OCI-LY3 (cell line): ENCODE measurements around the gene CDR2.

Source experiments
- H2AFZ ChIP-seq: fragments of 200-600, 300-600 bp; shearing (Covaris generic); 2 replicates; pipeline ENCODE4 v1.6.0; 2014; ENCODE audit warnings: antibody characterized with exemption, low read depth, low read length
- H3K27ac ChIP-seq: fragments of 200-600, 300-600 bp; sonication (generic); 2 replicates; pipeline ENCODE4 v1.5.1; 2014; ENCODE audit warnings: mild to moderate bottlenecking, low read length, moderate library complexity, mixed read lengths
- H3K27me3 ChIP-seq: fragments of 200-600, 300-600 bp; sonication (generic); 2 replicates; pipeline ENCODE4 v1.6.1; 2014; ENCODE audit warnings: low read depth, low read length, mixed read lengths
- H3K36me3 ChIP-seq: fragments of 200-600, 300-600 bp; sonication (generic); replicated peaks from 2 replicates; pipeline ENCODE3; 2014; ENCODE audit warnings: low read depth, low read length, mixed read lengths
- H3K4me1 ChIP-seq: fragments of 300-600, 200-600 bp; sonication (generic); 2 replicates; pipeline ENCODE4 v1.6.1; 2014; ENCODE audit warnings: low read length, mixed read lengths
- H3K4me2 ChIP-seq: fragments of 200-600, 300-600 bp; sonication (generic); 2 replicates; pipeline ENCODE4 v1.6.1; 2014; ENCODE audit warnings: low read length, mixed read lengths
- H3K4me3 ChIP-seq: fragments of 300-600, 200-600 bp; sonication (generic); 2 replicates; pipeline ENCODE4 v1.5.1; 2014; ENCODE audit warnings: antibody characterized with exemption, mild to moderate bottlenecking, low read length, moderate library complexity
- H3K79me2 ChIP-seq: fragments of 300-600, 200-600 bp; shearing (Covaris generic); 2 replicates; pipeline ENCODE4 v1.6.1; 2014; ENCODE audit warnings: mild to moderate bottlenecking, low read length, mixed read lengths
- H3K9ac ChIP-seq: fragments of 300-600, 200-600 bp; shearing (Covaris generic); 2 replicates; pipeline ENCODE4 v1.6.0; 2014; ENCODE audit warnings: mild to moderate bottlenecking, low read length, moderate library complexity
- H3K9me3 ChIP-seq: fragments of 200-600, 300-600 bp; shearing (Covaris generic); 2 replicates; pipeline ENCODE4 v1.6.1; 2014; ENCODE audit warnings: low read length, mixed read lengths; ENCODE audit not compliant: insufficient read depth
- H4K20me1 ChIP-seq: fragments of 200-600, 300-600 bp; sonication (generic); 2 replicates; pipeline ENCODE4 v1.6.1; 2016; ENCODE audit warnings: low read length, mixed read lengths; ENCODE audit not compliant: insufficient read depth
- EZH2phosphoT487 ChIP-seq: fragments of 200-600 bp; shearing (Covaris generic); IDR thresholded peaks from 2 replicates; pipeline ENCODE4 v1.6.1; 2018; ENCODE audit warnings: antibody characterized with exemption, mixed run types, low read depth
- TF ChIP-seq, protein P1 (sequence below): fragments of 200-600, 300-600 bp; sonication (generic); IDR thresholded peaks from 2 replicates; pipeline ENCODE4 v1.5.1; 2014; ENCODE audit warnings: antibody characterized with exemption, low read length, low read depth

The CDR2 gene

DNA sequence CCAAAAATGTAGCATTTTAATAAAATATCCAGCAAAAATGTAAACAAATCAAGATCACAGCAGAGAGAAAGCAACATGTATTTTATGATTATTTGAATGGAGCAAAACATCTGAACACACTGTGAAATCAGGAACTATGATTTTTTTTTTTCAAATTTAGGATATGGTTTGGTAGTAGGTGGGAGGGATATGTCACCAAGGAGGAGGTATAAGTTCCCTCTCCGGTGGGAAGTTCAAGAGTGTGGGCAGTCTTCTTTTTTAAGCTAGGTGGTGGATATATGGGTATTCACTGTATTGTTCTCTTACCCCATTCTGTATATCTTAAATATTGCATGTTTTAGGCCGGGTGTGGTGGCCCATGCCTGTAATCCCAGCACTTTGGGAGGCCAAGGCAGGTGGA lies 10.2 kb downstream of the CDR2 start:
- H2AFZ ChIP-seq: no peak overlapping the region
- no peak overlapping the region for H3K9ac ChIP-seq
- H3K27me3 ChIP-seq: no peaks in the 10 kb centered on the region
- H3K4me3 ChIP-seq: no peak overlapping the region
- TF ChIP-seq, protein P1, sequence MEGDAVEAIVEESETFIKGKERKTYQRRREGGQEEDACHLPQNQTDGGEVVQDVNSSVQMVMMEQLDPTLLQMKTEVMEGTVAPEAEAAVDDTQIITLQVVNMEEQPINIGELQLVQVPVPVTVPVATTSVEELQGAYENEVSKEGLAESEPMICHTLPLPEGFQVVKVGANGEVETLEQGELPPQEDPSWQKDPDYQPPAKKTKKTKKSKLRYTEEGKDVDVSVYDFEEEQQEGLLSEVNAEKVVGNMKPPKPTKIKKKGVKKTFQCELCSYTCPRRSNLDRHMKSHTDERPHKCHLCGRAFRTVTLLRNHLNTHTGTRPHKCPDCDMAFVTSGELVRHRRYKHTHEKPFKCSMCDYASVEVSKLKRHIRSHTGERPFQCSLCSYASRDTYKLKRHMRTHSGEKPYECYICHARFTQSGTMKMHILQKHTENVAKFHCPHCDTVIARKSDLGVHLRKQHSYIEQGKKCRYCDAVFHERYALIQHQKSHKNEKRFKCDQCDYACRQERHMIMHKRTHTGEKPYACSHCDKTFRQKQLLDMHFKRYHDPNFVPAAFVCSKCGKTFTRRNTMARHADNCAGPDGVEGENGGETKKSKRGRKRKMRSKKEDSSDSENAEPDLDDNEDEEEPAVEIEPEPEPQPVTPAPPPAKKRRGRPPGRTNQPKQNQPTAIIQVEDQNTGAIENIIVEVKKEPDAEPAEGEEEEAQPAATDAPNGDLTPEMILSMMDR: no peak
- TF ChIP-seq EZH2phosphoT487: no peak
- H3K4me2 ChIP-seq: no peak overlapping the region
- H4K20me1 ChIP-seq: peaks cover 22% of the 10 kb centered on the region
- peaks cover 52% of the 10 kb centered on the region for H3K79me2 ChIP-seq
- peaks cover under 1% of the 10 kb centered on the region; the same call in 1 of the 2 replicates for H3K4me1 ChIP-seq
- H3K9me3 ChIP-seq: no peaks in the 10 kb centered on the region
- peaks cover 33% of the 10 kb centered on the region for H3K36me3 ChIP-seq
- no peak overlapping the region for H3K27ac ChIP-seq

DNA sequence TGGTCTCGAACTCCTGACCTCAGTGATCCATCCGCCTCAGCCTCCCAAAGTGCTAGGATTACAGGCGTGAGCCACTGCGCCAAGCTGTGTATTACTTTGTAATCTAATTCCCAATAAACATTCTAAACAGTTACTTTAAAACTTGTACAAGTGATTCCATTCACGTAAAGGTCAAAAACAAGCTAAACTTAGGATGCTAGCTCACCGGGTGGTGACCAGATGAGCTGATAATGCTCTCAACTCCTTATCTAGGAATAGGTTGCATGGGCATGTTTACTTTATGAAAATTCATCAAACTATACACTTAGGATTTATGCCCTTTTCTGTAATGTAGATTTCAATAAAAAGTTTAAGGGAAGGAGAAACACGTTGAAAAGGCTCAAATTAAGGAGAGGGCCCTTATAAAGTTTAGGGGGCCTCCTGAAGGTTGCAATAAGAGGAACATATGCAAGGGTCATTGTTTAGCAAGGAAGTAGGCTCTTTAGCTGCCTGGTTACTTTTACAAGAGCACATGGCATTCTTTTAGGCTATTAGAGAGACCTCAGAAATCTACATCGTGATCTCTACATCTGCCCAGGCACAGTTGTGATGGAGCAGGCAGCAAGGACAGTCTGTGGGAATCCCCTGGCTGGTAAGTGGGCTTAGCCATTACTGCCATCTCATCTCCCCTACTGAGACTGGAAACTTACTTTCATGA lies 13.3 kb downstream of the CDR2 start:
- Histone ChIP-seq H3K4me1 (peaks cover under 1% of the 10 kb centered on the region), H4K20me1 (peaks cover 3% of the 10 kb centered on the region; the same call in 1 of the 2 replicates), H3K79me2 (peaks cover 32% of the 10 kb centered on the region), H3K9ac (no peak overlapping the region), H3K4me2 (no peak overlapping the region), H3K27ac (no peak overlapping the region), H3K27me3 (no peaks in the 10 kb centered on the region), H3K9me3 (no peaks in the 10 kb centered on the region), H3K4me3 (no peak overlapping the region), H3K36me3 (peaks cover 36% of the 10 kb centered on the region), H2AFZ (no peak overlapping the region)
- TF ChIP-seq, protein P1: no peak
- no peak for TF ChIP-seq EZH2phosphoT487

DNA sequence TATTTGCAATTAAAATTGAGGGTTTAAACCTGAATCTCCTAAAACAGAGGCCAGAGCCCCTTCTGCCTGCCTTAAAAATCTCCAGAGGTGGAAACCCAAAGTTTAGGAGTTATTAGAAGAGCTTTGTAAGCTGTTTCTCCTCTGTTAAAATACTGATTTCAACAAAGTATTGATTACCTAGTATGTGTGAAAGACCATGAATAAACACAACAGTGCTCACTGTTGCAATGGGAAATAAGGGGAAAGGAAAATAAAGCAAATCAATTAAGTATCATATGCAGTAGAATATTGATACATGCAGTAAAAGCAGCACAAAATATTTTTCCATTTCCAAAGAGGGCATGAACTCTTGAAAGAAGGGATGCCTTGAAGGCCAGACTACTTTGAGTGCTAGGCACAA lies 14.7 kb downstream of the CDR2 start:
- no peak overlapping the region for H3K4me2 ChIP-seq
- no peak overlapping the region for H2AFZ ChIP-seq
- TF ChIP-seq EZH2phosphoT487: no peak
- TF ChIP-seq, protein P1: no peak
- H3K9me3 ChIP-seq: no peaks in the 10 kb centered on the region
- H3K27ac ChIP-seq: no peak overlapping the region
- H3K4me1 ChIP-seq: peaks cover 12% of the 10 kb centered on the region
- H3K4me3 ChIP-seq: no peak overlapping the region
- peaks cover 31% of the 10 kb centered on the region for H3K36me3 ChIP-seq
- no peak overlapping the region for H3K9ac ChIP-seq
- no peaks in the 10 kb centered on the region for H3K27me3 ChIP-seq
- H3K79me2 ChIP-seq: peaks cover 24% of the 10 kb centered on the region; the same call in 1 of the 2 replicates
- H4K20me1 ChIP-seq: no peaks in the 10 kb centered on the region; the same call in 1 of the 2 replicates

- peaks cover 7% of the 10 kb centered on the region; the same call in 1 of the 2 replicates for H4K20me1 ChIP-seq
- no peak overlapping the region for H2AFZ ChIP-seq
- H3K36me3 ChIP-seq: peaks cover 22% of the 10 kb centered on the region
- no peaks in the 10 kb centered on the region for H3K9me3 ChIP-seq
- no peak overlapping the region for H3K27ac ChIP-seq
- TF ChIP-seq EZH2phosphoT487: no peak
- TF ChIP-seq, protein P1: no peak
- H3K79me2 ChIP-seq: peaks cover 32% of the 10 kb centered on the region
- no peaks in the 10 kb centered on the region for H3K27me3 ChIP-seq
- H3K9ac ChIP-seq: no peak overlapping the region
- no peak overlapping the region for H3K4me3 ChIP-seq
- H3K4me2 ChIP-seq: no peak overlapping the region
- peaks cover 26% of the 10 kb centered on the region for H3K4me1 ChIP-seq
Measured at GRCh38 chr16:22358000-22358399, 16.4 kb downstream of the CDR2 start.
